OCI-LY1 (cell line): ENCODE measurements around the gene SYNJ1.

ENCODE experiments used
- H2AFZ ChIP-seq: fragments of 200-600 bp; sonication (generic), shearing (Covaris generic); 2 replicates; pipeline ENCODE4 v1.6.0; 2014; ENCODE audit warnings: antibody characterized with exemption, mild to moderate bottlenecking, low read length
- H3F3A ChIP-seq: fragments of 200-600 bp; sonication (generic), shearing (Covaris generic); 2 replicates; pipeline ENCODE4 v1.6.0; 2014; ENCODE audit warnings: mild to moderate bottlenecking, antibody characterized with exemption, low read length, moderate library complexity; ENCODE audit not compliant: insufficient read depth
- H3K27ac ChIP-seq: fragments of 200-600 bp; sonication (generic); 2 replicates; pipeline ENCODE4 v1.5.1; 2014; ENCODE audit warnings: low read length, mixed run types, mild to moderate bottlenecking, low read depth; ENCODE audit not compliant: poor library complexity, severe bottlenecking
- H3K27me3 ChIP-seq: fragments of 200-600 bp; sonication (generic); 2 replicates; pipeline ENCODE4 v1.6.0; 2014; ENCODE audit warnings: antibody characterized with exemption, mild to moderate bottlenecking, low read length, moderate library complexity; ENCODE audit not compliant: insufficient read depth
- H3K36me3 ChIP-seq: fragments of 200-600 bp; sonication (generic); 2 replicates; pipeline ENCODE4 v1.6.1; 2014; ENCODE audit warnings: mild to moderate bottlenecking, antibody characterized with exemption, low read length, moderate library complexity, mixed read lengths; ENCODE audit not compliant: insufficient read depth
- H3K4me1 ChIP-seq: fragments of 200-600 bp; sonication (generic); 2 replicates; pipeline ENCODE4 v1.5.1; 2014; ENCODE audit warnings: mild to moderate bottlenecking, low read length, moderate library complexity; ENCODE audit not compliant: insufficient read depth, severe bottlenecking
- H3K4me2 ChIP-seq: fragments of 200-600 bp; sonication (generic), shearing (Covaris generic); 2 replicates; pipeline ENCODE4 v1.6.1; 2014; ENCODE audit warnings: low read length
- H3K4me3 ChIP-seq: fragments of 200-600 bp; sonication (generic); 2 replicates; pipeline ENCODE4 v1.5.1; 2014; ENCODE audit warnings: low read length, low read depth, mild to moderate bottlenecking, mixed read lengths; ENCODE audit not compliant: poor library complexity, severe bottlenecking
- H3K79me2 ChIP-seq: fragments of 200-600 bp; shearing (Covaris generic); 2 replicates; pipeline ENCODE4 v1.6.1; 2016; ENCODE audit warnings: mixed run types, low read length, mixed read lengths; ENCODE audit not compliant: insufficient read depth
- H3K9ac ChIP-seq: fragments of 200-600 bp; sonication (generic), shearing (Covaris generic); 2 replicates; pipeline ENCODE4 v1.6.1; 2014; ENCODE audit warnings: mild to moderate bottlenecking, low read length, mixed read lengths
- H3K9me2 ChIP-seq: fragments of 200-600 bp; sonication (generic), shearing (Covaris generic); 2 replicates; pipeline ENCODE4 v1.6.1; 2014; ENCODE audit warnings: low read depth, mild to moderate bottlenecking, low read length, mixed read lengths
- H3K9me3 ChIP-seq: fragments of 200-600 bp; shearing (Covaris generic); 2 replicates; pipeline ENCODE4 v1.6.1; 2014; ENCODE audit warnings: low read length, mixed read lengths
- H4K20me1 ChIP-seq: fragments of 200-600 bp; sonication (generic), shearing (Covaris generic); 2 replicates; pipeline ENCODE4 v1.6.0; 2016; ENCODE audit warnings: mild to moderate bottlenecking, low read length; ENCODE audit not compliant: insufficient read depth
- EZH2 ChIP-seq: fragments of 200-600 bp; sonication (generic), shearing (Covaris generic); IDR thresholded peaks from 2 replicates; pipeline ENCODE4 v1.8.0; 2017; ENCODE audit warnings: borderline replicate concordance, mixed run types, mild to moderate bottlenecking, antibody characterized with exemption, low read length, moderate library complexity, mixed read lengths
- TF ChIP-seq, protein P1 (sequence below): fragments of 200-600 bp; sonication (generic), shearing (Covaris generic); IDR thresholded peaks from 2 replicates; pipeline ENCODE4 v1.5.1; 2017; ENCODE audit warnings: mild to moderate bottlenecking, antibody characterized with exemption, low read length, moderate library complexity, mixed read lengths

The SYNJ1 gene

DNA sequence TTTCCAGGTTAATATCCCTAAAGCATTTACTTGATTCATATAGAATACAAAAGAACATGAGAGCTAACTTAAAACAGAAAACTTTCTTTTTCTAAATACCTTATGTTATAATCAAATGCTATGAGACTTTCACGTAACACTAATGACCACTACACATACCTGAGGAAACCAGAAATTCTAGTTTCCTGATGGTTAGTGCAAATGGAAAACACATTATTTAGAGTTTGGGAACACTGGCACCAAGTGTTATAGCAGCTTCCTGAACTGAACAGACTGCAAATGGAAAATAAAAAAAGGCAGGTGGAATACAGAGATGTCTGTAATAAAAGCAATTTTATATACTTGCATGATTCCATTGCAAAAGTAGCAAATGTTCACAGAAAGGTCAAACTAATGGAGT lies 28.3 kb upstream of the SYNJ1 start:
- Histone ChIP-seq H3K9ac (no peak overlapping the region), H3K4me2 (no peak overlapping the region), H4K20me1 (no peaks in the 10 kb centered on the region), H2AFZ (no peak overlapping the region), H3K79me2 (no peaks in the 10 kb centered on the region), H3K27ac (no peak overlapping the region), H3K36me3 (peaks cover 95% of the 10 kb centered on the region), H3K4me1 (no peaks in the 10 kb centered on the region), H3K9me2 (no peaks in the 10 kb centered on the region), H3K27me3 (no peaks in the 10 kb centered on the region), H3K9me3 (no peaks in the 10 kb centered on the region), H3K4me3 (no peak overlapping the region), H3F3A (no peaks in the 10 kb centered on the region)
- TF ChIP-seq EZH2, result no peak

DNA sequence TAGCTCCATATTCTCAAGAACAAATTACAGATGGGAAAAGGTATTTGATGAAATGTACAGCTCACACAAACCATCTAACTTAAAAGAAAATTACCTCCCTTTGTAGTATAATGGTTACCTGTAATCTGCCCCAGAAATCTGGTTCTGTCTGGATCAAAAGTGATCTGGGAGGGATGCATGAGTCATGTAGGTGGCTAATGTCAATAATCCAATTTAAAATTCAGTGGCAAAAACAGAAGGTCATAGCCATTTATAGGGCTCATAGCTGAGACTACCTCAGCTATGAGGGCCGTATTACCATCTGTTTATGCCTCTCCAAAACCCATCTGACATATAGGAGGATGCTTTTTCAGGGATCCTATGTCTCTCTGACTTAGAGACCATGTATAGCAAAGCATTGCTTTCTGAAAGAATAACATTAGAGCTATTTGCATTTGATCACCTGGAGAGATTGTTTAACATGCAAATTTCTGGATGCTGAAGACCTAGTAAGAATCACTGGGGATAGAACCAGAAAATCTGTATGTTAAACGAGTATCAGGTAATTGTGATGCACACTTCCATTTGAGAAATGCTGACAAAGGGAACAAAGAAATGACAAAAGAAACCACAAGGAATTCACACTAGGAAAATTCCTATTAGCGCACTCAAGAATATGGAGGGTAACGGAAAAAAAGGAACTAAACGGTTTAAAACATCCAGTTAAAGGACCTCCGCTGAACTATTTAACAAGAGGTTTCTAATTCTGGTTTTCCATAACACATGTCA lies 26.2 kb upstream of the SYNJ1 start:
- no peaks in the 10 kb centered on the region for H3K9me3 ChIP-seq
- no peaks in the 10 kb centered on the region for H3F3A ChIP-seq
- no peak overlapping the region for H3K27ac ChIP-seq
- no peaks in the 10 kb centered on the region for H3K79me2 ChIP-seq
- H3K4me2 ChIP-seq, result no peak overlapping the region
- no peaks in the 10 kb centered on the region for H3K27me3 ChIP-seq
- H3K4me3 ChIP-seq, result no peak overlapping the region
- H4K20me1 ChIP-seq, result no peaks in the 10 kb centered on the region
- H3K9me2 ChIP-seq, result no peaks in the 10 kb centered on the region
- no peak overlapping the region for H2AFZ ChIP-seq
- no peaks in the 10 kb centered on the region for H3K4me1 ChIP-seq
- peaks cover 95% of the 10 kb centered on the region for H3K36me3 ChIP-seq
- H3K9ac ChIP-seq, result no peak overlapping the region
- no peak for TF ChIP-seq EZH2
- TF ChIP-seq, protein P1, sequence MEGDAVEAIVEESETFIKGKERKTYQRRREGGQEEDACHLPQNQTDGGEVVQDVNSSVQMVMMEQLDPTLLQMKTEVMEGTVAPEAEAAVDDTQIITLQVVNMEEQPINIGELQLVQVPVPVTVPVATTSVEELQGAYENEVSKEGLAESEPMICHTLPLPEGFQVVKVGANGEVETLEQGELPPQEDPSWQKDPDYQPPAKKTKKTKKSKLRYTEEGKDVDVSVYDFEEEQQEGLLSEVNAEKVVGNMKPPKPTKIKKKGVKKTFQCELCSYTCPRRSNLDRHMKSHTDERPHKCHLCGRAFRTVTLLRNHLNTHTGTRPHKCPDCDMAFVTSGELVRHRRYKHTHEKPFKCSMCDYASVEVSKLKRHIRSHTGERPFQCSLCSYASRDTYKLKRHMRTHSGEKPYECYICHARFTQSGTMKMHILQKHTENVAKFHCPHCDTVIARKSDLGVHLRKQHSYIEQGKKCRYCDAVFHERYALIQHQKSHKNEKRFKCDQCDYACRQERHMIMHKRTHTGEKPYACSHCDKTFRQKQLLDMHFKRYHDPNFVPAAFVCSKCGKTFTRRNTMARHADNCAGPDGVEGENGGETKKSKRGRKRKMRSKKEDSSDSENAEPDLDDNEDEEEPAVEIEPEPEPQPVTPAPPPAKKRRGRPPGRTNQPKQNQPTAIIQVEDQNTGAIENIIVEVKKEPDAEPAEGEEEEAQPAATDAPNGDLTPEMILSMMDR, result no peak

DNA sequence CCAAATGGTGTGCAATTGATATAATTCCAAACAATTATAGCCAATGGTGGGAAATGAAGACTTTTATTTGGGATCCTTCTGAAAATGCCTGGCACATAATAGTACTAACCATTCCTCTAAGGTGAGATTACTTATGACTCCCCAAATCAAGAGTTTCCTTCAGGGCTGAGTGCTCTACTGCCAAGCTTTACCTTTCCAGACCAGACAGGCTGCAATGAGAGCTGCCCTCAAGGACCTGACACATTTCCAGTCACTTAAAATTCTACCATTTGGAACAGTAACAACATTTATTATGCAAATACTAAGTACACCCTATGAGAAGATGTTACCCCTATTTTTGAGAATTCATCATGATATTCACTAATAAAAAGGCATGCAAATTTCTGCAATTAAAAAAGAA lies 22.6 kb upstream of the SYNJ1 start:
- Histone ChIP-seq H3K9me3 (no peaks in the 10 kb centered on the region), H3K79me2 (no peaks in the 10 kb centered on the region), H3K4me2 (no peak overlapping the region), H3K4me1 (no peaks in the 10 kb centered on the region), H3F3A (no peaks in the 10 kb centered on the region), H3K9ac (no peak overlapping the region), H3K27me3 (no peaks in the 10 kb centered on the region), H3K27ac (no peak overlapping the region), H4K20me1 (no peaks in the 10 kb centered on the region), H3K4me3 (no peak overlapping the region), H3K36me3 (peaks cover 97% of the 10 kb centered on the region), H3K9me2 (no peaks in the 10 kb centered on the region), H2AFZ (no peak overlapping the region)
- TF ChIP-seq EZH2, result no peak
- TF ChIP-seq, protein P1, result no peak

DNA sequence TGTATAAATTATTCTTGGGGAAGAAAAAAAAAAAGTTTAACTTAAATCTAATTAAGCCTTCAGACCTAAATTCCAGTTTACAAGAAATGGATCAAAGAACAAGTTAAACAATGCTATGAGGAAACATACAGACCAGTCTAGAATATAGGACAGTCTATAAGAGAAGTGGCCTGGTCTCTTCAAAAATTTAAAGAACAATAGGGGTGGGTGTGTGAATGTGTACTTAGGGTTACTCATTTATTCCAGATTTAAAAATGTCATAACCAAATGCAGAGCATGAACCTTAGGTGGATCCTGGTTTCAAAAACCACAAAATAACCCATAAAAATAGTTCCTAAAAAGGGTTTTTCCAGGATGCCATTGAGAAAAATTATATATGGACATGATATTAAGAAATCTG lies 21.8 kb upstream of the SYNJ1 start:
- H2AFZ ChIP-seq, result no peak overlapping the region
- no peaks in the 10 kb centered on the region for H3K9me2 ChIP-seq
- H4K20me1 ChIP-seq, result no peaks in the 10 kb centered on the region
- TF ChIP-seq, protein P1, result no peak
- TF ChIP-seq EZH2, result no peak
- H3K27ac ChIP-seq, result no peak overlapping the region
- H3K4me1 ChIP-seq, result no peaks in the 10 kb centered on the region
- peaks cover 97% of the 10 kb centered on the region for H3K36me3 ChIP-seq
- no peaks in the 10 kb centered on the region for H3K9me3 ChIP-seq
- no peak overlapping the region for H3K4me3 ChIP-seq
- no peak overlapping the region for H3K4me2 ChIP-seq
- no peaks in the 10 kb centered on the region for H3F3A ChIP-seq
- no peaks in the 10 kb centered on the region for H3K79me2 ChIP-seq
- no peaks in the 10 kb centered on the region for H3K27me3 ChIP-seq
- H3K9ac ChIP-seq, result no peak overlapping the region
